HG02938 (cell line): ENCODE data around the gene ZNF213.
A peak's percentile ranks its signal among the peaks of the same experiment; 100 is the strongest.

Source experiments
- ATAC-seq: cut with Tn5 transposase; IDR thresholded peaks from one replicate; pipeline ENCODE4 v1.9.1; 2021; ENCODE audit warnings: mild to moderate bottlenecking, moderate library complexity; ENCODE audit not compliant: unreplicated experiment

ZNF213 gene

DNA sequence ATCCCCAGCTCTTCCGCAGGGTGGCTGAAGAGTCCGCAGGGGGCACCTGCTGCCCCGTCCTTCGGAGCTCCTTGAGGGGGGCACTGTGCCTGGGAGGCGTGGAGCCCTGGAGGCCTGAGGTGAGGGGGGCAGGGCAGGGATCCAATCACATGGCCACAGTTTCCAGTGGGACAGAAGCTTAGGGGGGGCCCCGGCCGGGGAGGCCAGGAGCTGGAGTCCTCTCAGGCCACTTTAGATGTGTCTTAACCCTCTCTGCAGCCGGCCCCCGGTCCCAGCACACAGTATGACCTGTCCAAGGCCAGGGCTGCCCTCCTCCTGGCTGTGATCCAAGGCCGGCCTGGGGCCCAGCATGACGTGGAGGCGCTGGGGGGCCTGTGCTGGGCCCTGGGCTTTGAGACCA, 10.8 kb downstream of the ZNF213 start:
- no peak for ATAC-seq

DNA sequence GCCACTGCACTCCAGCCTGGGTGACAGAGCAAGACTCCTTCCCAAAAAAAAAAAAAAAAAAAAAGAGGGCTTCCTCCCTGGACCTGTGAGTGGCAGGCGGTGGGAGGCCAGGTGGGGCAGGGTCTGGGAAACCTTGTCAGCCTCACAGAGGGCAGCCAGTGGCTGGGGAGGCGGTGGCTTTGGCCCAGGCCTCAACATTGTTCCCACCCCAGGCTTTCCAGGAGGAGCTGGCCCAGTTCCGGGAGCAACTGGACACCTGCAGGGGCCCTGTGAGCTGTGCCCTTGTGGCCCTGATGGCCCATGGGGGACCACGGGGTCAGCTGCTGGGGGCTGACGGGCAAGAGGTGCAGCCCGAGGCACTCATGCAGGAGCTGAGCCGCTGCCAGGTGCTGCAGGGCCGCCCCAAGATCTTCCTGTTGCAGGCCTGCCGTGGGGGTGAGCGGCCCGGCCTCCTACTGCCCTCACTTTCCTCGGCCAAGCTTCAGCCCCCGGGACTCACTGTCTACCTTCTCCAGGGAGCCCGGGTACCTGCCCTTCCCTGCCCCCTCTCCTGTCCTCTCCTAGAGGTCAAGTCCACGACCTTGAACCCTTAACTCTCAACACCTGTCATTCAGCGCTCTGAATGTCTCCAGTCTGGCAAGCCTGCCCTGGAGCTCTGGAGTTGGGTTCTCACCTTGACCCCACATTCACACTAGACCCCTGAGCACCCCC, 12.4 kb downstream of the ZNF213 start:
- ATAC-seq = no peak

DNA sequence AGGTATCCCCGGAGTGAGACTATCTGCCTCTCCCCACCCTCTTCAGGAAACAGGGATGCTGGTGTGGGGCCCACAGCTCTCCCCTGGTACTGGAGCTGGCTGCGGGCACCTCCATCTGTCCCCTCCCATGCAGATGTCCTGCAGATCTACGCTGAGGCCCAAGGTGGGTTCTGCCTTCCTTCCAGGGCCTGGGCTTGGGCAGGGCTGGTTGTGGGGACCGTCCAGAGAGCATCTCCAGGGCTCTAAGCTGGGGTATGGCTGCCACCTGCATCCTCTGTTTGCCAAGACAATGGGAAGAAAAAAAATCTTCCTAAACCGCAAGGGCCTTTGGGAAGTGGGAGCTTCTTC, 12.9 kb downstream of the ZNF213 start:
- no peak for ATAC-seq

DNA sequence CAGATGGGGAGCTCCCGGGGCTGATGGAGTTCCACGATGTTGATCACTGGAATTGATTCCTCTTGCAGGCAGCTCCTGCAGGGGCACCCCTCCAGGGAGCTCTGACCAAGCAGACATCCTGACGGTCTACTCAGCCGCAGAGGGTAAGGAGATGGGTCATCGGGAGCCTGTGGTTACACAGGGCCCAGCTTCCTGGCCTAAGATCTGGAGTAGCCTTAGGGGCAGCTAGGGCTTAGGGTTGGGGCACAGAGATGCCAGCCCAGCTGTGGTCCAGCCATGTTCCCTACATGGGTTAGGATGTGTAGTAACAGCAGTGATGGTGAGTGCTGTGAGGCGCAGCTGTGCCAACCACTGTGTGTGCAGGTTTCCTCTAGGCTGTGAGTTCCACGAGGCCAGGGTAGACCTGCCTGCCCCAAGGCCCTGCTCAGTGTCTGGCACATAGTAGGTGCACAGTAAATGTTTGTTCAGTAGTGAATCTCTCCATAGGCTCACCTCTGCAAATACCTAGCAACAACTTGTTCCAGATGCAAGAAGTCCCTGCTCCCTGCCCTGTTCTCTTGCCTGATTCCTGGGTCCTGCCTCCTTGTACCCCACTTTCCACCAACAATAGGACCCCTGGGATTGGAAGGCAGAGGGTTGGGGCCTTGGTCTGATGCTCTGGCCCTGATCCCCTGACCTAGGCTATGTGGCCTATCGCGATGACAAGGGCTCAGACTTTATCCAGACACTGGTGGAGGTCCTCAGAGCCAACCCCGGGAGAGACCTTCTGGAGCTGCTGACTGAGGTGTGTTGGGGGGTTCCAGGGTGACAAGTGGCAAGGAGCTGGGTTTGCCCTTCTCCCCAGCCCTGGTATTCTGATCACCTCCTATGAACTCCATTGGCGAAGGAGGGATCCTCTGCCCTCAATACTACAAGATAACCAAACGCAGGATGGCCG, 13.7 kb downstream of the ZNF213 start:
- ATAC-seq = no peak

DNA sequence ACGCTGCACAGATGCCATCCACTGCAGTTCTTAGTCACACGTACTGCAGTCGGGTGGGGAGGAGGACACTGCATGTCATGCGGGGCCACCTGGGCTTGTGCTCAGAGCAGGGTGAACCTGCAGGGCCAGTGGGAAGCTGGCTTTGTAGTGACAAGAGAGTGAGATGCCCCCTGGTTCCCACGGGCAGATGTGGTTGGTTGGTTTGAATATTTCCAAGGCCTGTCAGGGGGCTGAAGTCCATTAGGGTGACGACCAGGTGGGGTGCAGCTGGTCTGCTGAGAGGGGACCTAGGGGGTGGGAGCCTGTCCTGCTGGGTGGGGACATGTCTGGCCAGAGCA, 14.3 kb downstream of the ZNF213 start:
- ATAC-seq = no peak

DNA sequence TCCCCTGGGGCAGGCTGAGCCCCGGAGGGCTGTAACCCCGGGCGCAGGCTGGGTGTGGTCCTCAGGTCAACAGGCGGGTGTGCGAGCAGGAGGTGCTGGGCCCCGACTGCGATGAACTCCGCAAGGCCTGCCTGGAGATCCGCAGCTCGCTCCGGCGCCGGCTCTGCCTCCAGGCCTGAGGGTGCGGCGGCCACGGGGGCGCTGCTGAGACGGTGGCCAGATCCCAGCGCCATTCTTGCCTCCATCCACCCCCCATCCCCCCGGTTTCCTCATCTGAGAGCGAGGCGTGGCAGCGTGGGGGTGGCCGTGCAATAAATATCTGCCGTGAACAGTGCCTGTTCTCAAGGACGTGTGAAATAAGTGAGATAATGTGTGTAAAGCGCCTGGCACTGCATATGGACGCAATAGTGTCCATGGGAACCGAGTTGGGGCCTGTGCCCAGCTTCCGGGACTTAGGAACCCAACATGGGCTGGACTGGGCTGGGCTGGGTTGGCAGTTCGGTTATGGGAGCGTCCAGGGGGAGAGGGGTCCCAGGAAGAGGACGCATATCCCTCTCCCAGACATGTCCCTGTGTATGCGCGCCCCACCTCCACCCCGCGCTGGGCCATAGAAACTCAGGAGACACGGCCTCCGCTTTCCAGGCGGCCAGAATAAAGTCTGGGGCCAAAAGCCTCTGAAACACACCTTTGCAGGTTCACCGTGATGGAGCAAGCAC, 15.0 kb downstream of the ZNF213 start:
- no peak for ATAC-seq

DNA sequence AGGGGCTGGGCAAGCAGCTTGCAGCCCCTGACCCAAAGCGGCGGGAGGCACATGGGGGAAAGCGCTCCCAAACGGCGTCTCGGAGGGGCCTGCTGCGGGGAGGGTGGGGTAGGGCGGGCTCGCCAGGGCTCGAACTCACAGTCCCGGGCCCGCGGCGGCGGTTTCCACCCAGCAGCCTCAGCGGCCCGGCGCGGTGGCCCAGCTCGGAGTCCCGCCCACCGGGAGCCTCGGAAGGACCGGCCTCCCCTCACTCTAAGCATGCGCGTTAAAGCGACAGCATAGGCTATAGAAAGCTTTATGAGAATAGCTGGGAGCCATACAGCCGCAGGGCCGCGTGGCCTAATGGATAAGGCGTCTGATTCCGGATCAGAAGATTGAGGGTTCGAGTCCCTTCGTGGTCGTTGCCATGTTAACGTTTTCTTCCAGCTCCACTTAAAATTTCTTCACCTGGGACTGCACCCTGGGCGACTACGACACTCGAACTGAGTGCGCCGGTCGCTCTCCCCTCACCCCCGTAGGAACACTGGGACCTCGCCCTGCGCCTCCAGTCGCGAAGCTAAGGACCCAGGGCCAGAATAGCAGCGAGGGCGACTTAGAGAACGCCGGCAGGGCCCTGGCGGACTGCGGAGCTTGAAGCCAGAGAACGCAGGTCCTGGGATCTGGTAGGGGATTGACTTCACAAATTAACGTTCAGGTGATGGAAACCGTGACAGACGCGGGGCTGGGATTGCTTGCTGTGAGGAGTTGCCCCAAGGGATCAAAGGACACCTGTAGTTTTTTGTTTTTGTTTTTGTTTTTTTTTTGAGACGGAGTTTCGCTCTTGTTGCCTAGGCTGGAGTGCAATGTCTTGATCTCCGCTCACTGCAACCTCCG, 15.8 kb downstream of the ZNF213 start:
- peak; percentile 58 for ATAC-seq

DNA sequence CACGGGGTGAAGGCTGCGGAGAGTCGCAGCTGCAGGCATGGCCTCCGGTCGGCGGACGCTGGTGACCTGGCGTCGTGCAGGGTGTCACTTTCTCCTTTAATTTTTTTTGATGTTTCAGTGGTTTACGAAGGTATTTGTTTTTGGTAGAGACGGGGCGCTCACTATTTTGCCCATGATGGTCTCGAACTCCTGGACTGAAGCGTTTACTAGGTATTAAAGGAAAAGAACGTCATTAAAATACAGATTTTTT, 17.1 kb downstream of the ZNF213 start:
- ATAC-seq = no peak

DNA sequence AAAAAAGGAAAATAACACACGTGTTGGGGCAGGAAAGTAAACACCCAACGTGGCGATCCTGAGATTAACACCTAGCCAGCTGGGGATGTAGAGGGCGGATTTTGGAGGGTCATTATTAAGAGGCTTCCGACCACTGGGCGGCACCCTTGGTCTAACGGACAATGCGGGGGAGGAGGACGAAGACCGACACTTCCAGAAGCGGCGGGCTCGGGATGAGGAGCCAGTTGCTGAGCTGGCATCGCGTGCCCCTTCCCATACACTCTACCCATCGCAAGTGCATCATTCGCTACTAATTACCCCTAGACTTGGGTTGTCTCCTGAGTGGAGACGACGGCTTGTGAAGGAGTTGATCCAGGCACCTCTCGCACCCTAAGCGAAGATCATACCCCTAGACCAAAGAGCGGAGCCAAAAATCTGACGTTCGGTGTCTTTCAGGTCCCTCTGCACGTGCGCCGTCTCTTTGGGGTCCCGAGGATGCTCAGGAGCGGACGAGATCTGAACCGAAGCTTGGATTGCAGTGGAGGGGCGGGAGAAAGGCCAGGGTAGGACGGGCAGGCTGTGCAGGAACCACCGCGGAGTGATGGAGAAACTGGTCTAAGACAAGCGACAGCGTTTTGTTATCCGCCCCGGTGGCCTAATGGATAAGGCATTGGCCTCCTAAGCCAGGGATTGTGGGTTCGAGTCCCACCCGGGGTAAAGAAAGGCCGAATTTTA, 17.6 kb downstream of the ZNF213 start:
- ATAC-seq = no peak

DNA sequence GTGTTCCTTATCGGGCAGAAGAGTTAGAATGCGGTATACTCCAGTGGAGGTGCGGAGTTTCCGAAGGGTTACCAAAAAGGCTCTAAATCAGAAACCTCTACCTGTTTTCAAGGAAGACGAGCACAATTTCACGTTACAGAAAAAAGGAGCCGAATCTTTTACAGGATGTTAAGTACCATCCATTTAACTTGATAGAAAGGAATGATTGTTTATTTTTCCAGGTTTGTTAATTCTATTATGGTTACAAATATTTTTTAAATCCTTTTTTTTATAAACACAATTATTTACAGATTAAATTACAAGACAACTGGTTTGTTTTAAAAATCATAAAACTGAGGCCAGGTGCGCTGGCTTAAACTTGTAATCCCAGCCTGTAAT, 18.2 kb downstream of the ZNF213 start:
- no peak for ATAC-seq

DNA sequence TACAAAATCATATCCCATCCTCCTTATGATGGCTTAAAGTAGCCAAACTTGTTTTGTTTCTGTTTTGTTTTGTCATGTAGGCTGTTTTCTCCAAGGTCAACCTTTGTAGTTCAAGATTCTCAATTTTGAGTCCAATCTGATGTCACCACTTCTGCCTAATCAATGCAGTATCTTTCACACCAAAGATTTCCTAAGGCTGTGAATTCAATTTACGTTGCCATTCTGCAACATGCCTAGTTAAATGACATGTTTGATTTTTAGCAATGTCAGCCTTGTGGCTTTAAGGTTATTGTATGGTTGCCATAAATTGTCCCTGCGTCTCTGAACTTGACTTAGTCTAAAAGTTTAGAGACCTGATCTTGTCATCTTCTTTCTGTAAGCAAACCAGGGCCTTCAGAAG, 20.4 kb downstream of the ZNF213 start:
- no peak for ATAC-seq

DNA sequence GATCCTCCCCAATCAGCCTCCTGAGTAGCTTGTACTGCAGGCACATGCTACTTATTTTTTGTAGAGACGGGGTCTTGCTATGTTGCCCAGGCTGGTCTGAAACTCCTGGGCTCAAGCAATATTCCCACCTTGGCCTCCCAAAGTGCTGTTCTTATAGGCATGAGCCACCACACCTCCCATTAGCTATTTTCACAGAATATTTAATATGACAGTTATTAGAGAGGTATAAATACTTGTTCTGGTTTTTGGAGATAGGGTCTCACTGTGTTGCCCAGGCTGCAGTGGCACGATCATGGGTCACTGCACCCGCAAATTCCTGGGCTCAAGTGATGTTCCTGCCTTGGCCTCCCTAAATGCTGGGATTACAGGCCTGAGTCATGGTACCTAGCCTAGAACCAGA, 21.1 kb downstream of the ZNF213 start:
- ATAC-seq = no peak

DNA sequence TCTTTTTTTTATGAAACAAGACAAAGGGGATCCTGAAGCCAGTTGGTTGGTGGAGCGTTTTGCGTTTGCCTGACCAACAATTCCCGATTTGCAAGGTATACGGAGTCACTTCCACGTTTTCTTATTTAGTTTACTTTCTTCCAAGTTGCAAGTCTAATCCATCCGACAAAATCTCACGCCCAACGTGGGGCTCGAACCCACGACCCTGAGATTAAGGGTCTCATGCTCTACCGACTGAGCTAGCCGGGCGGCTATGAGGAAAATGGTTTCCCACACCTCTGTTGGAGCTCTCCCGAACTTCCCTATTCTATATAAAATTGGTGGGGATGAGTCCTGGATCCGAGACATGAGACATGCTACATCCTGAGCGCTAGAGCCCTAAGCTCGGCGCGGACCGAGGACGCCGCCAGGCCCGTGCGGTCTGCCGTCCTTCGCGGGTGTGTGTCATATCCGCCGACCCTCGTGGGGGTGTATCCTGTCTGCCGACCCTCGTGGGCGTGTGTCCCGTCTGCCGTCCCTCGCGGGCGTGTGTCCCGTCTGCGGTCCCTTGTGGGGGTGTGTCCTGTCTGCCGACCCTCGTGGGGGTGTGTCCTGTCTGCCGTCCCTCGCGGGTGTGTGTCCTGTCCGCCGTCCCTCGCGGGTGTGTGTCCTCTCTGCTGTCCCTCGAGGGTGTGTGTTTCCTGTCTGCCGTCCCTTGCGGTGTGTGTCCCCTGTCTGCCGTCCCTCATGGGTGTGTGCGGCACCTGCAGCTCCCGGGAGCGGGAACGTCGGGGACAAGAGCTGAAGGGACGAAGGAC, 22.6 kb downstream of the ZNF213 start:
- ATAC-seq = no peak

DNA sequence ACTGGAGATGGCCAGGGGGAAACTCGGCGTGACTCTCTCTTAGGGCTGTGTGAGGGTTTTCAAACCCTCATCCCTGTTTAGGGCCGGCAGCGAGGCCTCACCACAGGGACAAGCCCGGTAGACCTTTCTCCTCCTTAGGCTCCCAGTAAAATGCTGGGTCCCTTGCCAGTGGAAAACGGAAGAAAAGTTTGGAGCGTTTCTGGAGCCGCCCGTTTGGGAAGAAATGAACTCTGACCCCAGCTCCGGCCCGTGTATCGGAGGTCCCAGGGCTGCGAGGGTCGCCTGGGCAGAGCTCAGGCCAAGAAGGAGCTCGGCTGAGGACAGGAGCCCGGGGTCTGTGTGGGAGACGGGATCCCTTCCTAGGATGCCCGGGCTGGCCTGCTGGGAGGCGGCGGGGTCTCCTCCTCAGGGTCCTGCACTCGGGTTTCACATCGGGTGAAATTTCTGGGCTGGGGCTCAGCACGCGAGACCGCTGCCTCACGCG, 23.2 kb downstream of the ZNF213 start:
- ATAC-seq = no peak

DNA sequence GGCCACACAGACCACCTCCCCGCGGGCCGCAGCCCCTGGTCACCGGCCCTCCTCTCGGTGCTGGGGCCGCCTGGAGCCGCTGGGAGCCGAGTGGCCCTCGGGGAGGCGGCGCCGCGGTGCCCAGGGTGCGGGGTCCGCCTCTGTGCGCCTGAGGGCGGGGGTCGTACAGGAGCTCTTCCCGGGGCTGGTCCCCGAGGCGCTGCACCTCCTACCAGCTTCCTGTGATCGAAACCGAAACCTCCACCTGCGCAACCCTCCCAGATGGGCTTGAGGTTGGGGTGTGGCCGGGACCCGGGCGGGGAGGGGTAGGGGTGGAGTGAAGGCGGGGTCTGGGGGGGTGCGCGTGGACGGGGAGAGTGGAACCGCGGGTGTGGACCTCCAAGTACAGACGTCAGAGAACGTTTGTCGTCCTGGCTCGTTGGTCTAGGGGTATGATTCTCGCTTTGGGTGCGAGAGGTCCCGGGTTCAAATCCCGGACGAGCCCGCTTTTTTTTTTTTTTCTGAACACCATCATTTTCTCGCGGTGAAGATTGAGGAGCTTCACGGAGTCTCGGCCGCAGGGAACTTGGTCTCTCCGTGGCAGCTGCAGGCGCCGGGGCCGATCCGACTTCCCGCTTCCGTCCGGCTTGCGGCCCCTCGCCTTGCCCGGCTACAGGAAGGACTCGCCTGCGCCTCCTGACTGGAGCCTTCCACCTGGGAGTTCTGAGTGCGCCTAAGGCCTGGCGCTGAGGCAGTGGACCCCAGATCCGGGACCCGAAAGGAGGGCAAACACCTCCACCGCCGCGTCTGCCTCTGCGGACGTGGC, 23.9 kb downstream of the ZNF213 start:
- peak; percentile 54 for ATAC-seq

DNA sequence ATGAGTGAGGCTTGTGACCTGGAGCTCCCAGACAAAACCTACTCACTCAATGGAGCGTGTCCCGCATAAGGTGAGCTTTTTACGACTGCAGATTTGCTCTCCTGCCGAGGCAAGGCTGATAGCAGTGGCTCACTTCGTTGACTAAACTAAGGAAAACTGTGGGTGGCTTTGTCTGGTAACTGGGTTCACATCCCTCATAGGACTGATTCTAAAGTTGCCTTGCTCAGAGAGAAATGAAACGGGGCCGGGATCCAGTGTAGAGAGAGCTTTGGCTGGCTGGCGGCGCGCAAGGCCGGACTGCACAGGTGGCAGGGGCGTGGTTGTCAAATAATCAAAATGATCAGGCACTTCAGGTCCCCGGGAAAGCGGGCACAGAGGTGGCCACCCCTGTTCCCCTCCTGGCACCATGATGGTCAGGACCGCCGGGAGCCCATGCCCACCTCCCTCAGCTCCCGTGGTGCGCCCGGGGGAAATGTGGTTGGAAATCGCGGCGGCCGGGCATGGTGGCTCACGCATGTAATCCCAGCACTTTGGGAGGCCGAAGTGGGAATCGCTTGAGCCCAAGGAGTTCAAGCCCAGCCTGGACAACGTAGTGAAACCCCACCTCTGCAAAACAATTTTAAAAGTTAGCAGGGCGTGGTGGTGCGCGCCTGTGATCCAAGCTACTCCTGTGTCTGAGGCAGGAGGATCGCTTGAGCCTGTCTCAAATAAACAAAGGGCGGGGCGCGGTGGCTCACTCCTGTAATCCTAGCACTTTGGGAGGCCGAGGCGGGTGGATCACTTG, 26.6 kb downstream of the ZNF213 start:
- ATAC-seq = no peak

DNA sequence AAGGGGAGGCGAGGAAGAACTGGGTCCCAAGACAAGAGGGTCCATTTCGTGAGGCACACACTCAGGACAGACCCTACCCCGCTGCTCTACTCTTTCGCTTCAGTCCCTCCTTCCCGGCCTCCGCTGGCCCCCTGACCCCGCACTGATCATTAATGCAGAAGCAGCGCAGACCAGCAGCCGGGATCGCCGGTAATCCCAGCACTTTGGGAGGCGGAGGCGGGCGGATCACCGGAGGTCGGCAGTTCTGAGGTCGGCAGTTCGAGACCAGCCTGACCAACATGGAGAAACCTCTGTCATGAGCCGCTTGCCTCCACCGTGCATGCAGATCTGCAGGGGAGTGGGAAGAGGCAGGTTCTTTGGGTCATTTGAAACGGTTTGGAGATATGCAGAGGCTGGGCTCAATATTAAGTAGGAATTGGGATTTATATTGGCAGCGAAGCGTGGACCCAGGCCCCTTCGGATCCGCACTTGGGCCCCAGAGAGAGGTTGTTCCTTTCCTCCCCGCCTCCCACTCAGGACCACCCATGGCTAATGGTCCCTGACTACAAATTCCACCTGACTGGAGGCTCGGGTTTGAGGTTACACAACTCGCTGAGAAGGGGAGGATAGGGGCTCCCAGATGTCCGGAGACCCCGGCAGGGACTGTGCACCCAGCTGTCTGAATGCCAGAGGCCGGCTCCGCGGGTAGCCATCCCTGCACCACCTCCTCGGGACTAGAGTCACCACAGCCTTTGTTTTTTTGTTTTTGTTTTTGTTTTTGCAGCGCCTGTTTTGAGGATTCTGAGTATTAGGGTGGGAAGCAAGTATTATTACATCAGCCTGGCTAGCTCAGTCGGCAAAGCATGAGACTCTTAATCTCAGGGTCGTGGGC, 29.5 kb downstream of the ZNF213 start:
- ATAC-seq = no peak
